22Rv1 (cell line): ENCODE measurements around the gene GRWD1.

ENCODE experiments used
- ZFX ChIP-seq: fragments of 450-650 bp; IDR thresholded peaks from 2 replicates; pipeline ENCODE4 v1.6.1; 2017; ENCODE audit warnings: antibody characterized with exemption, borderline replicate concordance
- TF ChIP-seq, protein P1 (sequence below): fragments of 450-650 bp; IDR thresholded peaks from 2 replicates; pipeline ENCODE4 v1.5.1; 2017; ENCODE audit warnings: mild to moderate bottlenecking

DNA sequence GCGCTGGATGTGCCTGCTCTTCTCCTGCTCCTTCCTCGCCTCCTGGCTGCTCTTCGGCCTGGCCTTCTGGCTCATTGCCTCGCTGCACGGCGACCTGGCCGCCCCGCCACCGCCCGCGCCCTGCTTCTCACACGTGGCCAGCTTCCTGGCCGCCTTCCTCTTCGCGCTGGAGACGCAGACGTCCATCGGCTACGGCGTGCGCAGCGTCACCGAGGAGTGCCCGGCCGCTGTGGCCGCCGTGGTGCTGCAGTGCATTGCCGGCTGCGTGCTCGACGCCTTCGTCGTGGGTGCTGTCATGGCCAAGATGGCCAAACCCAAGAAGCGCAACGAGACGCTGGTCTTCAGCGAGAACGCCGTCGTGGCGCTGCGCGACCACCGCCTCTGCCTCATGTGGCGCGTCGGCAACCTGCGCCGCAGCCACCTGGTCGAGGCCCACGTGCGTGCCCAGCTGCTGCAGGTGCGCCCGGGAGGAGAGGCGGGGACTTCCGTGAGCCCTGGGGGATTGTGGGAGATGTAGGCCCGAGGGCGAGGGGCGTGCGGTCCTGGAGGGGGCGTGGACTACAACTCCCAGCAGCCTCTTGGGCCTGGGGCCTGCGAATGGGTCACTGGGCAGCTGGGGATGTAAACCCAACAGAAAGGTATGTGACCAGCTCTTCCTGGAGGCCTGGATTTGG lies 16.3 kb downstream of the GRWD1 start:
- TF ChIP-seq, protein P1, sequence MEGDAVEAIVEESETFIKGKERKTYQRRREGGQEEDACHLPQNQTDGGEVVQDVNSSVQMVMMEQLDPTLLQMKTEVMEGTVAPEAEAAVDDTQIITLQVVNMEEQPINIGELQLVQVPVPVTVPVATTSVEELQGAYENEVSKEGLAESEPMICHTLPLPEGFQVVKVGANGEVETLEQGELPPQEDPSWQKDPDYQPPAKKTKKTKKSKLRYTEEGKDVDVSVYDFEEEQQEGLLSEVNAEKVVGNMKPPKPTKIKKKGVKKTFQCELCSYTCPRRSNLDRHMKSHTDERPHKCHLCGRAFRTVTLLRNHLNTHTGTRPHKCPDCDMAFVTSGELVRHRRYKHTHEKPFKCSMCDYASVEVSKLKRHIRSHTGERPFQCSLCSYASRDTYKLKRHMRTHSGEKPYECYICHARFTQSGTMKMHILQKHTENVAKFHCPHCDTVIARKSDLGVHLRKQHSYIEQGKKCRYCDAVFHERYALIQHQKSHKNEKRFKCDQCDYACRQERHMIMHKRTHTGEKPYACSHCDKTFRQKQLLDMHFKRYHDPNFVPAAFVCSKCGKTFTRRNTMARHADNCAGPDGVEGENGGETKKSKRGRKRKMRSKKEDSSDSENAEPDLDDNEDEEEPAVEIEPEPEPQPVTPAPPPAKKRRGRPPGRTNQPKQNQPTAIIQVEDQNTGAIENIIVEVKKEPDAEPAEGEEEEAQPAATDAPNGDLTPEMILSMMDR, result no peak
- no peak for TF ChIP-seq ZFX
